Measurements from ENCODE around the gene USP34. TPM values are rescaled to one million over a fixed set of nuclear protein-coding genes. Genes with fewer than 3 reads are reported as not detected.

USP34 gene
- total RNA-seq = 113 and 129 TPM in 2 replicates
- 48.4 and 52.4 TPM in 2 replicates for polyA plus RNA-seq
- 37.5 and 42.6 TPM in 2 replicates for polyA plus RNA-seq (2012)
- 57.1 and 94.3 TPM in 2 replicates for polyA minus RNA-seq (ENCODE audit: low replicate concordance)

GRCh38 chr2:61470965-61471904, at the start of gene USP34:
Gene USP34 (minus strand): TSS chr2:61471087. CDS start chr2:61470692, 395 bp downstream.
- Histone ChIP-seq H3K4me1 (ENCODE audit: control insufficient read depth, extremely low read depth, insufficient read depth, low read length) (no peaks in the 10 kb centered on the region), H3K9ac (ENCODE audit: insufficient read depth, low read length) (peak within 1 kb of the TSS; percentile 99), H3K4me3 (replicated peaks in 1 of 4; ENCODE audit: control extremely low read depth in 1 of 4, insufficient read depth in 1 of 4, low read depth in 3 of 4, low read length in 4 of 4) (peak within 1 kb of the TSS; percentile 72 to 98 (median 92)), H2AFZ (ENCODE audit: low read length) (peak within 1 kb of the TSS; percentile 66), H3K79me2 (ENCODE audit: control insufficient read depth, insufficient read depth, low read length) (peaks cover 52% of the 10 kb centered on the region), H3K27ac (ENCODE audit: insufficient read depth, low read length) (peak within 1 kb of the TSS; percentile 96), H4K20me1 (ENCODE audit: control insufficient read depth, extremely low read depth, insufficient read depth, low read length) (no peaks in the 10 kb centered on the region), H3K36me3 (ENCODE audit: control insufficient read depth, insufficient read depth, low read length) (no peaks in the 10 kb centered on the region), H3K27me3 (ENCODE audit: control insufficient read depth, insufficient read depth, low read length) (no peaks in the 10 kb centered on the region), H3K9me3 (ENCODE audit: control insufficient read depth, insufficient read depth, low read depth, low read length) (no peaks in the 10 kb centered on the region), H3K4me2 (ENCODE audit: extremely low read depth, insufficient read depth, low read length) (peak within 1 kb of the TSS; percentile 76)
- TF ChIP-seq, protein P1, sequence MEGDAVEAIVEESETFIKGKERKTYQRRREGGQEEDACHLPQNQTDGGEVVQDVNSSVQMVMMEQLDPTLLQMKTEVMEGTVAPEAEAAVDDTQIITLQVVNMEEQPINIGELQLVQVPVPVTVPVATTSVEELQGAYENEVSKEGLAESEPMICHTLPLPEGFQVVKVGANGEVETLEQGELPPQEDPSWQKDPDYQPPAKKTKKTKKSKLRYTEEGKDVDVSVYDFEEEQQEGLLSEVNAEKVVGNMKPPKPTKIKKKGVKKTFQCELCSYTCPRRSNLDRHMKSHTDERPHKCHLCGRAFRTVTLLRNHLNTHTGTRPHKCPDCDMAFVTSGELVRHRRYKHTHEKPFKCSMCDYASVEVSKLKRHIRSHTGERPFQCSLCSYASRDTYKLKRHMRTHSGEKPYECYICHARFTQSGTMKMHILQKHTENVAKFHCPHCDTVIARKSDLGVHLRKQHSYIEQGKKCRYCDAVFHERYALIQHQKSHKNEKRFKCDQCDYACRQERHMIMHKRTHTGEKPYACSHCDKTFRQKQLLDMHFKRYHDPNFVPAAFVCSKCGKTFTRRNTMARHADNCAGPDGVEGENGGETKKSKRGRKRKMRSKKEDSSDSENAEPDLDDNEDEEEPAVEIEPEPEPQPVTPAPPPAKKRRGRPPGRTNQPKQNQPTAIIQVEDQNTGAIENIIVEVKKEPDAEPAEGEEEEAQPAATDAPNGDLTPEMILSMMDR (conservative IDR thresholded peaks at IDR 0.05 in 1 of 2, IDR thresholded peaks at IDR 0.05 in 1 of 2; ENCODE audit: low read depth in 1 of 2, low read length in 2 of 2) = no peak
- TF ChIP-seq EZH2 (IDR thresholded peaks at IDR 0.05; ENCODE audit: low read length, missing control alignments) = no peak
- peak; percentile 95 for DNase-seq (ENCODE audit: low read depth in 2 of 2)

- Histone ChIP-seq H3K27ac (ENCODE audit: insufficient read depth, low read length) (no peak overlapping the region), H2AFZ (ENCODE audit: low read length) (no peak overlapping the region), H3K4me3 (replicated peaks in 1 of 4; ENCODE audit: control extremely low read depth in 1 of 4, insufficient read depth in 1 of 4, low read depth in 3 of 4, low read length in 4 of 4) (no peak overlapping the region), H3K36me3 (ENCODE audit: control insufficient read depth, insufficient read depth, low read length) (peaks cover 2% of the 10 kb centered on the region), H3K9me3 (ENCODE audit: control insufficient read depth, insufficient read depth, low read depth, low read length) (no peaks in the 10 kb centered on the region), H3K79me2 (ENCODE audit: control insufficient read depth, insufficient read depth, low read length) (peaks cover 85% of the 10 kb centered on the region), H3K4me1 (ENCODE audit: control insufficient read depth, extremely low read depth, insufficient read depth, low read length) (no peaks in the 10 kb centered on the region), H3K4me2 (ENCODE audit: extremely low read depth, insufficient read depth, low read length) (no peak overlapping the region), H4K20me1 (ENCODE audit: control insufficient read depth, extremely low read depth, insufficient read depth, low read length) (no peaks in the 10 kb centered on the region), H3K27me3 (ENCODE audit: control insufficient read depth, insufficient read depth, low read length) (no peaks in the 10 kb centered on the region), H3K9ac (ENCODE audit: insufficient read depth, low read length) (no peak overlapping the region)
- TF ChIP-seq, protein P1 (conservative IDR thresholded peaks at IDR 0.05 in 1 of 2, IDR thresholded peaks at IDR 0.05 in 1 of 2; ENCODE audit: low read depth in 1 of 2, low read length in 2 of 2) = no peak
- TF ChIP-seq EZH2 (IDR thresholded peaks at IDR 0.05; ENCODE audit: low read length, missing control alignments) = no peak
- DNase-seq (ENCODE audit: low read depth in 2 of 2) = no peak
Measured at GRCh38 chr2:61520261-61520660, 49.4 kb upstream of the USP34 start.

GRCh38 chr2:61512768-61513398, 42.0 kb upstream of the USP34 start:
- Histone ChIP-seq H4K20me1 (ENCODE audit: control insufficient read depth, extremely low read depth, insufficient read depth, low read length) (no peaks in the 10 kb centered on the region), H3K27ac (ENCODE audit: insufficient read depth, low read length) (no peak overlapping the region)

More at GRCh38 chr2:61512768-61513398, 42.0 kb upstream of the USP34 start:
- Histone ChIP-seq H3K79me2 (ENCODE audit: control insufficient read depth, insufficient read depth, low read length) (peaks cover 89% of the 10 kb centered on the region), H3K4me2 (ENCODE audit: extremely low read depth, insufficient read depth, low read length) (no peak overlapping the region), H3K27me3 (ENCODE audit: control insufficient read depth, insufficient read depth, low read length) (no peaks in the 10 kb centered on the region), H3K4me3 (replicated peaks in 1 of 4; ENCODE audit: control extremely low read depth in 1 of 4, insufficient read depth in 1 of 4, low read depth in 3 of 4, low read length in 4 of 4) (no peak overlapping the region), H3K36me3 (ENCODE audit: control insufficient read depth, insufficient read depth, low read length) (peaks cover 6% of the 10 kb centered on the region), H3K4me1 (ENCODE audit: control insufficient read depth, extremely low read depth, insufficient read depth, low read length) (no peaks in the 10 kb centered on the region), H3K9me3 (ENCODE audit: control insufficient read depth, insufficient read depth, low read depth, low read length) (no peaks in the 10 kb centered on the region), H3K9ac (ENCODE audit: insufficient read depth, low read length) (no peak overlapping the region), H2AFZ (ENCODE audit: low read length) (no peak overlapping the region)
- DNase-seq (ENCODE audit: low read depth in 2 of 2) = no peak
- no peak for TF ChIP-seq EZH2 (IDR thresholded peaks at IDR 0.05; ENCODE audit: low read length, missing control alignments)
- TF ChIP-seq, protein P1 (conservative IDR thresholded peaks at IDR 0.05 in 1 of 2, IDR thresholded peaks at IDR 0.05 in 1 of 2; ENCODE audit: low read depth in 1 of 2, low read length in 2 of 2) = no peak
